Effector CD4-positive, alpha-beta T cell (primary cell): ENCODE data around the gene OR4C3. TPM values are rescaled to one million over a fixed set of nuclear protein-coding genes. Genes with fewer than 3 reads are reported as not detected.
"Not testable (repeated sequence)": the region's sequence is repeated elsewhere in the genome, so short reads cannot be mapped to it uniquely, and the experiment has no call there.

Experiments used
- DNase-seq: peaks from one replicate; pipeline ENCODE4 v3.0.0-alpha.2; 2020
- total RNA-seq: gene quantifications from one replicate; lab custom pipeline; 2026; lab: John Stamatoyannopoulos, UW

Gene OR4C3
- total RNA-seq, result not detected

GRCh38 chr11:48324620-48325019, at the start of gene OR4C3:
Gene OR4C3, plus strand, starts transcription at chr11:48324920. Its CDS starts 102 bp downstream, at chr11:48325022.
- not testable (repeated sequence) for DNase-seq

DNA sequence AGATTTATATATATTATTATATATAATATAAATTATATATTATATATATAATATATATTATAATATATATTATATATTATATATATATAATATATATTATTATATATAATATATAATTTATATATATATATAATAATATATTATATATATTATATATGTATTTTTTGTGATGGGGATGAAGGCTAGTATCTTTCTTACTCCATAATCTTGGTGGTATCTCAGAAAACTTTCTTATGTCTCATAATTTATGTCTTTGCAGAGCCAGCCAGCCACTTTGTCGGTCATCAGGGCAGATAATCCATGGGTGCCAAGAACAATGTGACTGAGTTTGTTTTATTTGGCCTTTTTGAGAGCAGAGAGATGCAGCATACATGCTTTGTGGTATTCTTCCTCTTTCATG, 18.8 kb upstream of the OR4C3 start, which contains the start of gene OR4S1:
TSS of gene OR4S1 (plus strand) at position 301 of the 400 bp plus-strand sequence. CDS start at position 301, 0 bp downstream.
- no peak for DNase-seq

GRCh38 chr11:48307760-48308386, 16.8 kb upstream of the OR4C3 start:
- peak; percentile 44 for DNase-seq

- DNase-seq, result not testable (repeated sequence)
Measured at GRCh38 chr11:48313590-48313989, 11.1 kb upstream of the OR4C3 start.

DNA sequence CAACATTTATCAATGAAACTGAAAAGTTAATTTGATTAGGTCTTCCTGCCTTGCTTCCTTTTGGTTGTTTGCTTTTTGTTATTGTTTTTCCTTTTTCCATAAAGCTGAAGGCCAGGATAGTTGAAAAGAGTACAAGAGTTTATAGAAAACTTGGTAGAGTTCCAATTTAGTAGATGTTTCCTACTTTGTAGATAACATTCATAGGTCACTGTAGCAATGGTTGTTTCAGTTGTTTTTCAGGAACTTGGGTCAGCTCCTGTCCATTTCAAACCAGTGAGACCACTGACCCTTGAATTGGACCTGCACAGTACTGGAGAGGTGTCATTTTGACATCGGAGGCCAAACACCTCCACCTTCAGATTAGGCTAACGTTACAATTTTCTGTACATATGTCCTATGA, 4.9 kb upstream of the OR4C3 start:
- not testable (repeated sequence) for DNase-seq

DNA sequence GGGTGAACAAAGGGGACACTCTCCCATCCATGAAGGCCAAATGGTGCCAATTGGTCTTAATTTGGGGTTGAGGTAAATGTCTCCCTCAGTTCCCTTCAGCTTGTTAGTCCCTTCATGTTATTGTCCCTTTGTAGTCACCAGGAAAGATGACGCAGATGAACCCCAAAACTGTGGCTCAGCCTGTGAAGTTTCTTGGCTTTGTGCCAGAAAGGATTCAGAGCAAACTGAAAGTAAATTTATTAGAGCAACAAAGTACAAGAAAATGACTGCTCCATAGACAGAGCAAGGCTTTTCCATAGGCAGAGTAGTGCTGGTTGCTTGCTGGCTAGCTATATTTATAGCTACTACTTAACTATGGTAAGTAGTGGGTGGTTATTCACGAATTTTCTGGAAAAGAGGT, 16.7 kb downstream of the OR4C3 start:
- no peak for DNase-seq

DNA sequence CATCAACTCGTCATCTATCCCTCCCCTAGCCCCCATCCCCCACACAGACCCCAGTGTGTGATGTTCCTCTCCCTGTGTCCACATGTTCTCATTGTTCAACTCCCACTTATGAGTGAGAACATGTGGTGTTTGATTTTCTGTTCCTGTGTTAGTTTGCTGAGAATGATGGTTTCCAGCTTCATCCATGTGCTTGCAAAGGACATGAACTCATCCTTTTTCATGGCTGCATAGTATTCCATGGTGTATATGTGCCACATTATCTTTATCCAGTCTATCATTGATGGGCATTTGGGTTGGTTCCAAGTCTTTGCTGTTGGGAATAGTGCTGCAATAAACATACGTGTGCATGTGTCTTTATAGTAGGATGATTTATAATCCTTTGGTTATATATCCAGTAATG, 17.8 kb downstream of the OR4C3 start:
- DNase-seq, result not testable (repeated sequence)

DNA sequence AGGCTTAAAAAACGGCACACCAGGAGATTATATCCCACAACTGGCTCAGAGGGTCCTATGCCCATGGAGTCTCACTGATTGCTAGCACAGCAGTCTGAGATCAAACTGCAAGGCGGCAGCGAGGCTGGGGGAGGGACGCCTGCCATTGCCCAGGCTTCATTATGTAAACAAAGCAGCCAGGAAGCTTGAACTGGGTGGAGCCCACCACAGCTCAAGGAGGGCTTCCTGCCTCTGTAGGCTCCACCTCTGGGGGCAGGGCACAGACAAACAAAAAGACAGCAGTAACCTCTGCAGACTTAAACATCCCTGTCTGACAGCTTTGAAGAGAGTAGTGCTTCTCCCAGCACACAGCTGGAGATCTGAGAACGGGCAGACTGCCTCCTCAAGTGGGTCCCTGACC, 21.6 kb downstream of the OR4C3 start:
- not testable (repeated sequence) for DNase-seq

DNA sequence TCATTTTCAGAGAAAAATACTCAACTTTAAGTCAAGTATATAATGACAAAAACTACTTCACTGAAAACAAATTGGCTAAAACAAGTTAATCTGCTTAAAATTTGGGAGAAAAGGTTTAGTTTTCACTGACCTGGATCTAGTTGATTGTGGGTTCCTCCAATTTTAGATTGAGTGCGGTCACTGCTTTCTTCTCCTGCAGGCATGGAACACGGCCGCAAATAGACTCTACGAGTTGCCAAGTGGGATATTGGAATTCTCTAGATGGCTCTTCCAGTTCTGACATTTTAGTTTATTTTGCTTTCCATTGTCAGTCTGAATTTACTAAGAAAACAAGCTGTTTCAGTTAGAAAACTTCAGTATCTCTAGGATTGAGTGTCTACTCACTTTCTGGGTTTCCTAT, 29.3 kb downstream of the OR4C3 start:
- no peak for DNase-seq

DNA sequence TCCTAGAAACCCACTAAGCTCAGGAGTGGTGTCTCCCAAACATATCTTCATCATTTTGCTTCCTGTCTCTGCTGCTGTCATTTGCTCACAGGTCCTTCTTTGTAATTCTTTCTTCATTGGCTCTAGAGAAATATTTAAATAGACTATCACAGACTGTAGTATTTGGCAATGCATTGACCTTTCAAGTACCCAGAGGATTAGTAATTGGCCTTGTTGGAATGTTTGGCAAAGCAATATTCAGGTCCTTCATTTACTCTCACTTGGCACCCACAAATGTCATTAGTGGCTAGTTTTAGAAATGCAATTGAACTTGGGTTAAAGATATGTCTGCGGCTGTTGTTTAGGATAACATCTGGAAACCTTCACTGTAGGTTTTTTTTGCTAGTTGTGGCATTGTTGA, 30.0 kb downstream of the OR4C3 start:
- DNase-seq, result no peak

DNA sequence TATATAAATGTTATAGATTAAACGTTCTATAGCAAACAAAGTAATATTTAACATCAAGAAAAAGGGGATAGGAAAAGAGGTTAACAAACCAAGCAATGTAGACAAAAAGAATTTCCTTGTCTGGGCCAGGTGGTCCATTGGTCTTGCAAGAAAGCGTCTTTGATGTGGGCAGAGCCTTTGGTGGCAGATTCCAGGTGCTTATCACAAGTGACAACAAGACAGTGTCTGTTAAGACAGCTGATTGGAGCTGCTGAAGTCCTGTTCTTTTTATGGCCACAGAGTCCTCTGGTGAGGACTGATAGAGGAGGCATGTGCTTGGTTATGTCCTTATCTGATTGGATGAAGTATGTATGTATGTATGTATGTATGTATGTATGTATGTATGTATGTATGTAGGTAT, 36.6 kb downstream of the OR4C3 start:
- DNase-seq, result not testable (repeated sequence)

GRCh38 chr11:48366365-48366764, 41.6 kb downstream of the OR4C3 start, which contains the start of gene OR4C5:
Gene OR4C5, minus strand, starts transcription at chr11:48366465. Its CDS starts 0 bp downstream, at chr11:48366465.
- DNase-seq, result no peak
